Mesenteric fat pad (tissue), 1 donor: ENCODE results near the gene USP6. TPM values are rescaled to one million over a fixed set of nuclear protein-coding genes. Genes with fewer than 3 reads are reported as not detected.
"Not testable (repeated sequence)": the region's sequence is repeated elsewhere in the genome, so short reads cannot be mapped to it uniquely, and the experiment has no call there.

Source experiments
- DNase-seq: peaks from one replicate; pipeline ENCODE4 v3.0.0-alpha.2; 2020; ENCODE audit warnings: low spot score
- long read RNA-seq: library from polyadenylated mRNA; unstranded; transcript quantifications from one replicate; pipeline ENCODE4 v2.0.0, GENCODE V29; 2020
- total RNA-seq: library from RNA; stranded (reverse); fragmentation: NEBNext Ultra II Directional; extraction: Animal tissue kit (Norgen Biotek cat#: 25700); gene quantifications from one replicate; pipeline ENCODE4 v1.2.1, GENCODE V29; 2021
- donor health status: DM: yes; HTN: yes; CAD: no.

USP6 gene
- total RNA-seq: 0.26 TPM
- long read RNA-seq, partial matches to known transcripts: 0 of 1 reads
- long read RNA-seq, other reads (novel, unspliced or antisense): 1 of 1 reads

GRCh38 chr17:5115673-5116651 is at the start of gene USP6:
Gene USP6 (plus strand): TSS chr17:5116032. CDS start chr17:5130368, 14,336 bp downstream.
- peak; percentile 89 for DNase-seq

GRCh38 chr17:5068236-5068635 is 47.6 kb upstream of the USP6 start:
- DNase-seq: no peak

GRCh38 chr17:5069724-5070123 is 46.1 kb upstream of the USP6 start:
- DNase-seq: no peak

GRCh38 chr17:5075472-5075871 is 40.4 kb upstream of the USP6 start:
- not testable (repeated sequence) for DNase-seq

GRCh38 chr17:5077275-5077674 is 38.6 kb upstream of the USP6 start:
- DNase-seq: not testable (repeated sequence)

- no peak for DNase-seq
Measured at GRCh38 chr17:5077781-5078105, 38.1 kb upstream of the USP6 start.

GRCh38 chr17:5078106-5079028 is 37.5 kb upstream of the USP6 start, which contains the start of gene ZFP3:
Gene ZFP3 (plus strand): TSS chr17:5078467. CDS start chr17:5091505, 13,038 bp downstream.
- DNase-seq: peak; percentile 95

- no peak for DNase-seq
Measured at GRCh38 chr17:5080591-5080990, 35.2 kb upstream of the USP6 start.

GRCh38 chr17:5092218-5093010 is 23.4 kb upstream of the USP6 start:
- no peak for DNase-seq

- DNase-seq: no peak
Measured at GRCh38 chr17:5096731-5097100, 19.1 kb upstream of the USP6 start.

GRCh38 chr17:5097101-5097834 is 18.6 kb upstream of the USP6 start:
- no peak for DNase-seq

- no peak for DNase-seq
Measured at GRCh38 chr17:5099271-5099670, 16.6 kb upstream of the USP6 start.

- no peak for DNase-seq
Measured at GRCh38 chr17:5100832-5101231, 15.0 kb upstream of the USP6 start.

- no peak for DNase-seq
Measured at GRCh38 chr17:5110816-5111215, 5.0 kb upstream of the USP6 start.

- peak; percentile 98 for DNase-seq
Measured at GRCh38 chr17:5111402-5112204, 4.2 kb upstream of the USP6 start, which contains the start of gene ZNF232. Gene ZNF232 (minus strand): TSS chr17:5111878. CDS start chr17:5111822, 56 bp downstream.

GRCh38 chr17:5118219-5118618 is 2.4 kb downstream of the USP6 start:
- DNase-seq: peak; percentile 77

GRCh38 chr17:5120036-5120435 is 4.2 kb downstream of the USP6 start:
- peak; percentile 62 for DNase-seq

GRCh38 chr17:5120436-5121185 is 4.8 kb downstream of the USP6 start:
- not testable (repeated sequence) for DNase-seq
